IMR-90 (cell line): ENCODE data around the gene MICU1. TPM values are rescaled to one million over a fixed set of nuclear protein-coding genes. Genes with fewer than 3 reads are reported as not detected.

Experiments
- ATAC-seq: fragments of 200-7000 bp; cut with Tn5 transposase; 2 replicates; pipeline ENCODE4 v1.9.1; 2020; ENCODE audit warnings: low read depth, mild to moderate bottlenecking, moderate library complexity
- BruUV-seq: library from RNA; stranded (reverse); fragments of 400-500 nt; replicated peaks from 2 replicates; lab custom pipeline; 2021; lab: Mats Ljungman, UMichigan
- CTCF ChIA-PET: fragments of 300-600 bp; formaldehyde crosslinking; extraction: SDS; loops from one replicate; lab custom pipeline; 2021; ENCODE audit warnings: antibody characterized with exemption; lab: Yijun Ruan, JAX
- POLR2A ChIA-PET: fragments of 300-600 bp; sonication (Branson Sonifier 250); formaldehyde crosslinking; loops from one replicate; lab custom pipeline; 2022; ENCODE audit warnings: antibody characterized with exemption; ENCODE audit not compliant: unreplicated experiment; lab: Charles Lee
- DNase-seq: peaks from one replicate; pipeline ENCODE4 v3.0.0; 2013
- H2AFZ ChIP-seq: replicated peaks from 2 replicates; pipeline ENCODE3; 2013; ENCODE audit warnings: low read length, mild to moderate bottlenecking; ENCODE audit not compliant: poor library complexity
- H2AK5ac ChIP-seq: 2 replicates; pipeline ENCODE4 v1.6.1; 2013; ENCODE audit warnings: low read depth, low read length, inconsistent platforms
- H2AK9ac ChIP-seq: replicated peaks from 2 replicates; pipeline ENCODE3; 2013; ENCODE audit warnings: mild to moderate bottlenecking, low read depth, low read length, moderate library complexity; ENCODE audit not compliant: poor library complexity
- H2BK120ac ChIP-seq: 2 replicates; pipeline ENCODE4 v1.6.1; 2013; ENCODE audit warnings: low read depth, low read length, inconsistent platforms
- H2BK15ac ChIP-seq: 3 replicates; pipeline ENCODE4 v1.6.1; 2013; ENCODE audit warnings: low read depth, low read length, inconsistent platforms
- H2BK20ac ChIP-seq: 2 replicates; pipeline ENCODE4 v1.6.1; 2013; ENCODE audit warnings: low read depth, mild to moderate bottlenecking, inconsistent platforms, low read length, moderate library complexity
- H2BK5ac ChIP-seq: 2 replicates; pipeline ENCODE4 v1.6.1; 2013; ENCODE audit warnings: mild to moderate bottlenecking, low read depth, low read length, inconsistent platforms; ENCODE audit not compliant: poor library complexity, severe bottlenecking
- H3K14ac ChIP-seq: replicated peaks from 2 replicates; pipeline ENCODE4 v1.6.1; 2013; ENCODE audit warnings: low read depth, low read length, inconsistent platforms
- H3K18ac ChIP-seq: 2 replicates; pipeline ENCODE4 v1.6.1; 2013; ENCODE audit warnings: low read depth, low read length, control low read depth
- H3K23ac ChIP-seq: 2 replicates; pipeline ENCODE4 v1.6.1; 2013; ENCODE audit warnings: low read depth, low read length, inconsistent platforms
- H3K27ac ChIP-seq: 2 replicates; pipeline ENCODE4 v1.5.1; 2013; ENCODE audit warnings: mild to moderate bottlenecking, control low read depth, low read length; ENCODE audit not compliant: insufficient read depth
- H3K27me3 ChIP-seq: 2 replicates; pipeline ENCODE4 v1.6.1; 2013; ENCODE audit warnings: low read length; ENCODE audit not compliant: control insufficient read depth, insufficient read depth
- H3K36me3 ChIP-seq: 2 replicates; pipeline ENCODE4 v1.6.1; 2013; ENCODE audit warnings: low read length, mixed read lengths; ENCODE audit not compliant: control insufficient read depth, insufficient read depth
- H3K4ac ChIP-seq: 2 replicates; pipeline ENCODE4 v1.6.1; 2013; ENCODE audit warnings: low read depth, low read length, inconsistent platforms
- H3K4me1 ChIP-seq: 2 replicates; pipeline ENCODE4 v1.6.1; 2013; ENCODE audit warnings: low read length, mixed read lengths; ENCODE audit not compliant: control insufficient read depth, insufficient read depth
- H3K4me2 ChIP-seq: 2 replicates; pipeline ENCODE4 v1.6.1; 2013; ENCODE audit warnings: low read depth, mild to moderate bottlenecking, control low read depth, low read length, moderate library complexity
- H3K4me3 ChIP-seq: 2 replicates; pipeline ENCODE4 v1.5.1; 2013; ENCODE audit warnings: low read depth, mild to moderate bottlenecking, control low read depth, low read length, moderate library complexity; ENCODE audit not compliant: insufficient read depth
- H3K56ac ChIP-seq: 2 replicates; pipeline ENCODE4 v1.6.1; 2013; ENCODE audit warnings: low read length, inconsistent platforms; ENCODE audit not compliant: insufficient read depth; ENCODE audit errors: extremely low read depth
- H3K79me1 ChIP-seq, 2 experiments: 2 replicates each; pipeline ENCODE4 v1.6.1; 2013; ENCODE audit warnings: low read length in 2 of 2, inconsistent platforms in 1 of 2, low read depth in 1 of 2
- H3K9ac ChIP-seq: 2 replicates; pipeline ENCODE4 v1.6.1; 2013; ENCODE audit warnings: low read depth, low read length, control low read depth
- H3K9me1 ChIP-seq: 2 replicates; pipeline ENCODE4 v1.6.1; 2013; ENCODE audit warnings: low read length, inconsistent platforms; ENCODE audit not compliant: insufficient read depth
- H3K9me3 ChIP-seq: 2 replicates; pipeline ENCODE4 v1.6.1; 2013; ENCODE audit warnings: low read length; ENCODE audit not compliant: control insufficient read depth, insufficient read depth
- H4K20me1 ChIP-seq: 2 replicates; pipeline ENCODE4 v1.6.1; 2013; ENCODE audit warnings: low read length, inconsistent platforms; ENCODE audit not compliant: insufficient read depth
- H4K5ac ChIP-seq: 2 replicates; pipeline ENCODE4 v1.6.1; 2013; ENCODE audit warnings: mild to moderate bottlenecking, low read depth, low read length, control low read depth
- H4K8ac ChIP-seq, 2 experiments: 2 replicates each; pipeline ENCODE4 v1.6.1; 2013; ENCODE audit warnings: low read depth in 2 of 2, low read length in 2 of 2, control low read depth in 1 of 2, inconsistent platforms in 1 of 2
- H4K91ac ChIP-seq: 2 replicates; pipeline ENCODE4 v1.6.1; 2013; ENCODE audit warnings: low read depth, low read length, inconsistent platforms; ENCODE audit not compliant: insufficient read depth
- BHLHE40 ChIP-seq: fragments of 150-350 bp; IDR thresholded peaks from 2 replicates; pipeline ENCODE4 v1.6.1; 2016; ENCODE audit warnings: mild to moderate bottlenecking, low read depth, low read length
- CEBPB ChIP-seq: IDR thresholded peaks from 2 replicates; pipeline ENCODE4 v1.6.1; 2012; ENCODE audit warnings: low read depth, low read length, improper control_type of control experiment
- CHD1 ChIP-seq: IDR thresholded peaks from 2 replicates; pipeline ENCODE4 v1.6.1; 2012; ENCODE audit warnings: low read depth, low read length, improper control_type of control experiment
- FOS ChIP-seq: fragments of 150-350 bp; IDR thresholded peaks from 2 replicates; pipeline ENCODE4 v1.6.1; 2016; ENCODE audit warnings: low read depth, low read length
- MAFK ChIP-seq: IDR thresholded peaks from 2 replicates; pipeline ENCODE4 v1.6.1; 2012; ENCODE audit warnings: low read depth, low read length, improper control_type of control experiment
- MAZ ChIP-seq: IDR thresholded peaks from 2 replicates; pipeline ENCODE4 v1.6.1; 2012; ENCODE audit warnings: low read depth, mild to moderate bottlenecking, low read length, improper control_type of control experiment, moderate library complexity, borderline replicate concordance
- MXI1 ChIP-seq: IDR thresholded peaks from 2 replicates; pipeline ENCODE4 v1.6.1; 2012; ENCODE audit warnings: low read depth, mild to moderate bottlenecking, low read length, moderate library complexity, borderline replicate concordance
- NFE2L2 ChIP-seq: fragments of 150-350 bp; IDR thresholded peaks from 2 replicates; pipeline ENCODE4 v1.6.1; 2016; ENCODE audit warnings: low read depth, mild to moderate bottlenecking, low read length
- POLR2A ChIP-seq: IDR thresholded peaks from 2 replicates; pipeline ENCODE4 v1.6.1; 2012; ENCODE audit warnings: mild to moderate bottlenecking, low read depth, low read length
- RAD21 ChIP-seq: IDR thresholded peaks from 2 replicates; pipeline ENCODE4 v1.6.1; 2012; ENCODE audit warnings: low read length, improper control_type of control experiment
- RCOR1 ChIP-seq: IDR thresholded peaks from 2 replicates; pipeline ENCODE4 v1.6.1; 2012; ENCODE audit warnings: mild to moderate bottlenecking, low read length, improper control_type of control experiment; ENCODE audit not compliant: insufficient replicate concordance
- RFX5 ChIP-seq: IDR thresholded peaks from 2 replicates; pipeline ENCODE4 v1.8.0; 2012; ENCODE audit warnings: low read depth, mild to moderate bottlenecking, low read length, moderate library complexity
- SMC3 ChIP-seq: fragments of 150-350 bp; IDR thresholded peaks from 2 replicates; pipeline ENCODE4 v1.6.1; 2016; ENCODE audit warnings: low read depth, mild to moderate bottlenecking, antibody characterized with exemption, low read length, moderate library complexity
- WGBS, 2 experiments: methylation state at CpG; one replicate each; pipeline versions ENCODE4 v1.1.5 to v1.1.7; 2013; ENCODE audit warnings: missing lambda C conversion rate in 2 of 2; ENCODE audit not compliant: insufficient read length in 1 of 2; ENCODE audit errors: extremely low coverage in 2 of 2; 5-methylcytosine and 5-hydroxymethylcytosine counted together
- dilution Hi-C: fragments of 300-500 bp; cut with HindIII; formaldehyde crosslinking; loops from one replicate; pipeline ENCODE4 v1.14.3; 2018; ENCODE audit warnings: low sequenced_read_pairs; ENCODE audit not compliant: unreplicated experiment
- in situ Hi-C: fragments of 300-500 bp; cut with MboI; formaldehyde crosslinking; loops from 3 replicates; pipeline ENCODE4 v1.14.3; 2019; ENCODE audit warnings: low sequenced_read_pairs, inconsistent platforms, mixed read lengths
- intact Hi-C: fragments of 100-400 bp; cut with micrococcal nuclease; formaldehyde crosslinking; loops from 2 replicates; pipeline ENCODE4 v1.10.0; 2022
- polyA plus RNA-seq, 3 experiments: library from polyadenylated mRNA; depleted of rRNA; stranded (reverse); fragments of >200 nt; gene quantifications; 2 replicates each; pipeline ENCODE4 v1.2.3, GENCODE V29; 2012; ENCODE audit warnings: low replicate concordance in 1 of 3
- total RNA-seq: library from RNA; depleted of rRNA; stranded (reverse); fragments of >200 nt; gene quantifications from 2 replicates; pipeline ENCODE4 v1.2.3, GENCODE V29; 2012
- TF ChIP-seq, protein P1 (sequence below): fragments of 150-350 bp; IDR thresholded peaks from 2 replicates; pipeline ENCODE4 v1.6.1; 2017; ENCODE audit warnings: mild to moderate bottlenecking, antibody characterized with exemption, low read length, low read depth
- TF ChIP-seq, protein P2 (sequence below): fragments of 150-350 bp; IDR thresholded peaks from 2 replicates; pipeline ENCODE4 v1.6.1; 2016; ENCODE audit warnings: low read depth, mild to moderate bottlenecking, low read length, moderate library complexity, borderline replicate concordance
- TF ChIP-seq, protein P3 (sequence below): conservative IDR thresholded peaks from 2 replicates; pipeline ENCODE4 v1.5.1; 2012; ENCODE audit warnings: mild to moderate bottlenecking, low read depth, low read length, improper control_type of control experiment

Gene MICU1
- total and polyA plus RNA-seq, 2 of the 4 experiments (the other 2 are of a cell fraction) = 43.6 to 44.7 TPM

DNA sequence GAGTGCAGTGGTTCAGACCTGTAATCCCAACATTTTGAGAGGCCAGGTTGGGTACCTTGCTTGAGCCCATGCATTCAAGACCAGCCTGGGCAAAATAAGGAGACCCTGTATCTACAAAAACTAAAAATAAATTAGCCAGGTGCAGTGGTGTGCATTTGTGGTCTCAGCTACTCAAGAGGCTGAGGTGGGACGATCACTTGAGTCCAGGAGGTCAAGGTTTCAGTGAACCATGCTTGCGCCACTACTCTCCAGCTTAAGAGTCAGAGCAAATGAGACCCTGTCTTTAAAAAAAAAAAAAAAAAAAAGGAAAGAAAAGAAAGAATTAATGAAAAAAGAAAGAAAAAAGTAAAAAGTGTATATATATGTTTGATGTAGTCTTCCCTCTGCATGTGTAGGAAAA lies 24.7 kb downstream of the MICU1 start:
- Histone ChIP-seq H3K4ac (no peak overlapping the region), H3K4me1 (no peaks in the 10 kb centered on the region), H3K9ac (no peak overlapping the region), H2AK5ac (no peak overlapping the region), H4K8ac (no peak overlapping the region), H3K27ac (no peak overlapping the region), H3K36me3 (0 out of 2 replicates have a peak, but pooled peaks cover 2% of the 10 kb centered on the region), H3K14ac (no peak overlapping the region), H4K20me1 (no peaks in the 10 kb centered on the region; the same call in 1 of the 2 replicates), H3K9me1 (peaks cover 3% of the 10 kb centered on the region; the same call in 1 of the 2 replicates), H2BK120ac (no peak overlapping the region), H3K23ac (no peak overlapping the region), H2BK15ac (no peak overlapping the region), H3K9me3 (no peaks in the 10 kb centered on the region), H3K4me3 (no peak overlapping the region), H2BK20ac (no peak overlapping the region), H4K91ac (no peak overlapping the region), H2AK9ac (no peak overlapping the region), H3K79me1 (peaks cover 14 to 41% of the 10 kb centered on the region in 2 experiments), H2BK5ac (no peak overlapping the region), H3K4me2 (no peak overlapping the region), H3K18ac (no peak overlapping the region), H3K27me3 (no peaks in the 10 kb centered on the region), H2AFZ (no peak overlapping the region), H3K56ac (no peak overlapping the region), H4K5ac (no peak overlapping the region)
- no TSS peak for BruUV-seq
- 100% methylated on average over 1 of the region's 2 CpGs; no CpG with 5 or more reads in 1 of the 2 experiments for WGBS, 2 experiments
- dilution Hi-C loops (no loop called here), intact Hi-C loops (no loop called here), in situ Hi-C loops (no loop called here)
- ChIA-PET CTCF (no interaction called here), POLR2A (no interaction called here)
- DNase-seq (no peak), ATAC-seq (no peak)
- TF ChIP-seq, protein P1, sequence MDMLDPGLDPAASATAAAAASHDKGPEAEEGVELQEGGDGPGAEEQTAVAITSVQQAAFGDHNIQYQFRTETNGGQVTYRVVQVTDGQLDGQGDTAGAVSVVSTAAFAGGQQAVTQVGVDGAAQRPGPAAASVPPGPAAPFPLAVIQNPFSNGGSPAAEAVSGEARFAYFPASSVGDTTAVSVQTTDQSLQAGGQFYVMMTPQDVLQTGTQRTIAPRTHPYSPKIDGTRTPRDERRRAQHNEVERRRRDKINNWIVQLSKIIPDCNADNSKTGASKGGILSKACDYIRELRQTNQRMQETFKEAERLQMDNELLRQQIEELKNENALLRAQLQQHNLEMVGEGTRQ = no peak
- no peak for TF ChIP-seq CEBPB
- TF ChIP-seq RAD21 = no peak
- TF ChIP-seq POLR2A = no peak
- no peak for TF ChIP-seq RFX5
- TF ChIP-seq CHD1 = no peak
- TF ChIP-seq, protein P2, sequence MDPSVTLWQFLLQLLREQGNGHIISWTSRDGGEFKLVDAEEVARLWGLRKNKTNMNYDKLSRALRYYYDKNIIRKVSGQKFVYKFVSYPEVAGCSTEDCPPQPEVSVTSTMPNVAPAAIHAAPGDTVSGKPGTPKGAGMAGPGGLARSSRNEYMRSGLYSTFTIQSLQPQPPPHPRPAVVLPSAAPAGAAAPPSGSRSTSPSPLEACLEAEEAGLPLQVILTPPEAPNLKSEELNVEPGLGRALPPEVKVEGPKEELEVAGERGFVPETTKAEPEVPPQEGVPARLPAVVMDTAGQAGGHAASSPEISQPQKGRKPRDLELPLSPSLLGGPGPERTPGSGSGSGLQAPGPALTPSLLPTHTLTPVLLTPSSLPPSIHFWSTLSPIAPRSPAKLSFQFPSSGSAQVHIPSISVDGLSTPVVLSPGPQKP = no peak
- TF ChIP-seq MXI1 = no peak
- TF ChIP-seq MAFK = no peak
- no peak for TF ChIP-seq RCOR1
- TF ChIP-seq NFE2L2 = no peak
- no peak for TF ChIP-seq SMC3
- no peak for TF ChIP-seq MAZ
- TF ChIP-seq, protein P3, sequence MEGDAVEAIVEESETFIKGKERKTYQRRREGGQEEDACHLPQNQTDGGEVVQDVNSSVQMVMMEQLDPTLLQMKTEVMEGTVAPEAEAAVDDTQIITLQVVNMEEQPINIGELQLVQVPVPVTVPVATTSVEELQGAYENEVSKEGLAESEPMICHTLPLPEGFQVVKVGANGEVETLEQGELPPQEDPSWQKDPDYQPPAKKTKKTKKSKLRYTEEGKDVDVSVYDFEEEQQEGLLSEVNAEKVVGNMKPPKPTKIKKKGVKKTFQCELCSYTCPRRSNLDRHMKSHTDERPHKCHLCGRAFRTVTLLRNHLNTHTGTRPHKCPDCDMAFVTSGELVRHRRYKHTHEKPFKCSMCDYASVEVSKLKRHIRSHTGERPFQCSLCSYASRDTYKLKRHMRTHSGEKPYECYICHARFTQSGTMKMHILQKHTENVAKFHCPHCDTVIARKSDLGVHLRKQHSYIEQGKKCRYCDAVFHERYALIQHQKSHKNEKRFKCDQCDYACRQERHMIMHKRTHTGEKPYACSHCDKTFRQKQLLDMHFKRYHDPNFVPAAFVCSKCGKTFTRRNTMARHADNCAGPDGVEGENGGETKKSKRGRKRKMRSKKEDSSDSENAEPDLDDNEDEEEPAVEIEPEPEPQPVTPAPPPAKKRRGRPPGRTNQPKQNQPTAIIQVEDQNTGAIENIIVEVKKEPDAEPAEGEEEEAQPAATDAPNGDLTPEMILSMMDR = no peak
- no peak for TF ChIP-seq BHLHE40
- no peak for TF ChIP-seq FOS
